Astrocyte (in vitro differentiated cells and primary cell): ENCODE results near the gene GGT1. TPM values are rescaled to one million over a fixed set of nuclear protein-coding genes. Genes with fewer than 3 reads are reported as not detected.

Source experiments
- DNase-seq: peaks from one replicate; pipeline ENCODE4 v3.0.0-alpha.2; 2010; ENCODE audit warnings: low read depth
- FAIRE-seq: peaks from 2 replicates; lab custom pipeline; 2011; peaks lifted over from hg19 to GRCh38; lab: Jason Lieb, UNC
- H2AFZ ChIP-seq: 2 replicates; pipeline ENCODE4 v1.6.0; 2012; ENCODE audit warnings: low read depth, low read length, inconsistent platforms
- H3K27ac ChIP-seq: 2 replicates; pipeline ENCODE4 v1.5.1; 2011; ENCODE audit warnings: low read depth, low read length, inconsistent platforms
- H3K27me3 ChIP-seq: 2 replicates; pipeline ENCODE4 v1.6.0; 2011; ENCODE audit warnings: low read length, inconsistent platforms; ENCODE audit not compliant: insufficient read depth
- H3K36me3 ChIP-seq: 2 replicates; pipeline ENCODE4 v1.5.1; 2011; ENCODE audit warnings: low read length, inconsistent platforms; ENCODE audit not compliant: insufficient read depth
- H3K4me1 ChIP-seq: 2 replicates; pipeline ENCODE4 v1.5.1; 2011; ENCODE audit warnings: low read length, inconsistent platforms; ENCODE audit not compliant: insufficient read depth
- H3K4me2 ChIP-seq: 2 replicates; pipeline ENCODE4 v1.6.0; 2012; ENCODE audit warnings: low read length, inconsistent platforms
- H3K4me3 ChIP-seq: 2 replicates; pipeline ENCODE4 v1.5.1; 2011; ENCODE audit warnings: low read depth, mild to moderate bottlenecking, low read length, inconsistent platforms; ENCODE audit not compliant: insufficient read depth
- H3K79me2 ChIP-seq: 2 replicates; pipeline ENCODE4 v1.6.0; 2012; ENCODE audit warnings: mild to moderate bottlenecking, low read length, inconsistent platforms; ENCODE audit not compliant: insufficient read depth
- H3K9ac ChIP-seq: 2 replicates; pipeline ENCODE4 v1.6.0; 2012; ENCODE audit warnings: mild to moderate bottlenecking, low read length, inconsistent platforms
- H3K9me3 ChIP-seq: 2 replicates; pipeline ENCODE4 v1.5.1; 2012; ENCODE audit warnings: low read depth, mild to moderate bottlenecking, low read length, inconsistent platforms; ENCODE audit not compliant: insufficient read depth
- H4K20me1 ChIP-seq: 2 replicates; pipeline ENCODE4 v1.6.0; 2012; ENCODE audit warnings: low read length, inconsistent platforms; ENCODE audit not compliant: insufficient read depth
- H3K27ac Mint-ChIP-seq: one replicate; pipeline ENCODE4 v1.8.0; 2021; ENCODE audit warnings: mild to moderate bottlenecking, mixed read lengths; ENCODE audit not compliant: unreplicated experiment
- H3K27me3 Mint-ChIP-seq: one replicate; pipeline ENCODE4 v1.8.0; 2021; ENCODE audit warnings: low read depth, mixed read lengths; ENCODE audit not compliant: unreplicated experiment
- H3K36me3 Mint-ChIP-seq: one replicate; pipeline ENCODE4 v1.8.0; 2021; ENCODE audit warnings: low read depth, mixed read lengths; ENCODE audit not compliant: unreplicated experiment
- H3K4me1 Mint-ChIP-seq: one replicate; pipeline ENCODE4 v1.8.0; 2021; ENCODE audit warnings: low read depth, mixed read lengths; ENCODE audit not compliant: unreplicated experiment
- H3K4me3 Mint-ChIP-seq: one replicate; pipeline ENCODE4 v1.8.0; 2021; ENCODE audit warnings: mild to moderate bottlenecking, moderate library complexity, mixed read lengths; ENCODE audit not compliant: unreplicated experiment
- H3K9me3 Mint-ChIP-seq: one replicate; pipeline ENCODE4 v1.8.0; 2021; ENCODE audit warnings: mild to moderate bottlenecking, mixed read lengths; ENCODE audit not compliant: unreplicated experiment
- CTCF ChIP-seq: IDR thresholded peaks from 2 replicates; pipeline ENCODE4 v1.5.1; 2011; ENCODE audit warnings: low read depth, mild to moderate bottlenecking, inconsistent platforms, low read length, moderate library complexity; ENCODE audit not compliant: insufficient read depth
- EZH2 ChIP-seq: IDR thresholded peaks from 2 replicates; pipeline ENCODE4 v1.6.1; 2012; ENCODE audit warnings: mild to moderate bottlenecking, low read length, inconsistent platforms; ENCODE audit not compliant: insufficient read depth
- total RNA-seq: library from RNA; stranded (reverse); gene quantifications from 2 replicates; pipeline ENCODE4 v1.2.1, GENCODE V29; 2021

GGT1 gene
- total RNA-seq, 1 donor from 2014 or later, result 2.9 TPM

- no peak overlapping the region for H3K9ac ChIP-seq
- H3K4me3 ChIP-seq, result no peak overlapping the region
- FAIRE-seq, result no peak
- peaks cover 13% of the 10 kb centered on the region for H3K4me1 ChIP-seq
- peaks cover 6% of the 10 kb centered on the region for H3K36me3 Mint-ChIP-seq
- H2AFZ ChIP-seq, result no peak overlapping the region
- no peak overlapping the region for H3K4me2 ChIP-seq
- no peaks in the 10 kb centered on the region for H3K27me3 Mint-ChIP-seq
- TF ChIP-seq CTCF, result no peak
- no peak for TF ChIP-seq EZH2
- no peak overlapping the region for H3K27ac ChIP-seq
- no peaks in the 10 kb centered on the region for H3K9me3 ChIP-seq
- no peak overlapping the region for H3K27ac Mint-ChIP-seq
- H3K9me3 Mint-ChIP-seq, result no peaks in the 10 kb centered on the region
- peaks cover 86% of the 10 kb centered on the region for H3K79me2 ChIP-seq
- no peak for DNase-seq
- no peak overlapping the region for H3K4me3 Mint-ChIP-seq
- H3K27me3 ChIP-seq, result no peaks in the 10 kb centered on the region
- peaks cover 34% of the 10 kb centered on the region for H3K36me3 ChIP-seq
- peaks cover 66% of the 10 kb centered on the region for H4K20me1 ChIP-seq
- peaks cover 13% of the 10 kb centered on the region for H3K4me1 Mint-ChIP-seq
Observed at GRCh38 chr22:24559471-24559870, 43.5 kb upstream of the GGT1 start.

GRCh38 chr22:24563246-24563645 is 39.7 kb upstream of the GGT1 start:
- TF ChIP-seq CTCF (no peak), EZH2 (no peak)
- no peak overlapping the region for H3K27ac ChIP-seq
- no peak overlapping the region for H2AFZ ChIP-seq
- Mint-ChIP-seq H3K27ac (no peak overlapping the region), H3K27me3 (no peaks in the 10 kb centered on the region), H3K36me3 (peaks cover 7% of the 10 kb centered on the region), H3K4me1 (peaks cover 8% of the 10 kb centered on the region), H3K9me3 (no peaks in the 10 kb centered on the region), H3K4me3 (no peak overlapping the region)
- peaks cover 24% of the 10 kb centered on the region for H3K36me3 ChIP-seq
- H3K4me3 ChIP-seq, result no peak overlapping the region
- no peak for DNase-seq
- no peaks in the 10 kb centered on the region for H3K9me3 ChIP-seq
- peaks cover 83% of the 10 kb centered on the region for H4K20me1 ChIP-seq
- FAIRE-seq, result no peak
- H3K27me3 ChIP-seq, result no peaks in the 10 kb centered on the region
- H3K9ac ChIP-seq, result no peak overlapping the region
- no peak overlapping the region for H3K4me2 ChIP-seq
- H3K4me1 ChIP-seq, result no peaks in the 10 kb centered on the region
- H3K79me2 ChIP-seq, result peaks cover 92% of the 10 kb centered on the region

GRCh38 chr22:24564376-24565058 is 38.5 kb upstream of the GGT1 start:
- Histone ChIP-seq H3K27me3 (no peaks in the 10 kb centered on the region), H3K36me3 (peaks cover 20% of the 10 kb centered on the region), H4K20me1 (peaks cover 78% of the 10 kb centered on the region), H3K9ac (no peak overlapping the region), H2AFZ (no peak overlapping the region), H3K79me2 (peaks cover 87% of the 10 kb centered on the region), H3K9me3 (no peaks in the 10 kb centered on the region), H3K4me3 (no peak overlapping the region), H3K27ac (no peak overlapping the region), H3K4me2 (no peak overlapping the region), H3K4me1 (no peaks in the 10 kb centered on the region)
- Mint-ChIP-seq H3K4me1 (peaks cover 4% of the 10 kb centered on the region), H3K9me3 (no peaks in the 10 kb centered on the region), H3K4me3 (no peak overlapping the region), H3K27ac (no peak overlapping the region), H3K27me3 (no peaks in the 10 kb centered on the region), H3K36me3 (peaks cover 7% of the 10 kb centered on the region)
- TF ChIP-seq EZH2, result no peak
- no peak for TF ChIP-seq CTCF
- FAIRE-seq (no peak), DNase-seq (no peak)
